ENCODE measurements around the gene CHRM4. TPM values are rescaled to one million over a fixed set of nuclear protein-coding genes. Genes with fewer than 3 reads are reported as not detected.
A peak's percentile ranks its signal among the peaks of the same experiment; 100 is the strongest.

Gene CHRM4
- total and polyA plus RNA-seq, 8 donors, result 0.08 to 0.66 (median 0.22) TPM; not detected in 1

DNA sequence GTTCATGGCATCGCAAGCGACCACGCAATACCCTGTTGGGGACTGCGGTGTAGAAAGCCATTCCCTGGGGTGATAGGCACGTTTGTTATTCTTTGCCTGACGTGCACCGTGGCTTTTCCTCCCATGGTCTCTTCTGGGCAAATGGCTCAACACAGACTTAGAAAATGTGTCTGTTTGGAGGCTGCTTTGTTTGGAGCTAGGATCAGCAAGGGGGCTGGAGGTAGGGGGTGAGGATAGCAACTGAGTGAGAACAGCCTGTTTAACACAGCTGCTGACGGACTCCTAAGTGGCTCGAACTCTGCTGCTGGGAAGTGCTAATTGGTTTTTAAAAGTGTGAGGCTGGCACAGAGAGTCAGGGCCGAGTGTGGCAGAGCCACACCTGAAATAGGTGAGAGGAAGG, 16.1 kb upstream of the CHRM4 start:
- Histone ChIP-seq H3K27me3 (no peaks in the 10 kb centered on the region), H3K4me1 (no peaks in the 10 kb centered on the region), H3K36me3 (peaks cover 0 to 21% (median 16%) of the 10 kb centered on the region in 3 donors), H3K27ac (no peak overlapping the region), H3K4me3 (no peak overlapping the region), H3K9me3 (no peaks in the 10 kb centered on the region)
- TF ChIP-seq, protein P1, sequence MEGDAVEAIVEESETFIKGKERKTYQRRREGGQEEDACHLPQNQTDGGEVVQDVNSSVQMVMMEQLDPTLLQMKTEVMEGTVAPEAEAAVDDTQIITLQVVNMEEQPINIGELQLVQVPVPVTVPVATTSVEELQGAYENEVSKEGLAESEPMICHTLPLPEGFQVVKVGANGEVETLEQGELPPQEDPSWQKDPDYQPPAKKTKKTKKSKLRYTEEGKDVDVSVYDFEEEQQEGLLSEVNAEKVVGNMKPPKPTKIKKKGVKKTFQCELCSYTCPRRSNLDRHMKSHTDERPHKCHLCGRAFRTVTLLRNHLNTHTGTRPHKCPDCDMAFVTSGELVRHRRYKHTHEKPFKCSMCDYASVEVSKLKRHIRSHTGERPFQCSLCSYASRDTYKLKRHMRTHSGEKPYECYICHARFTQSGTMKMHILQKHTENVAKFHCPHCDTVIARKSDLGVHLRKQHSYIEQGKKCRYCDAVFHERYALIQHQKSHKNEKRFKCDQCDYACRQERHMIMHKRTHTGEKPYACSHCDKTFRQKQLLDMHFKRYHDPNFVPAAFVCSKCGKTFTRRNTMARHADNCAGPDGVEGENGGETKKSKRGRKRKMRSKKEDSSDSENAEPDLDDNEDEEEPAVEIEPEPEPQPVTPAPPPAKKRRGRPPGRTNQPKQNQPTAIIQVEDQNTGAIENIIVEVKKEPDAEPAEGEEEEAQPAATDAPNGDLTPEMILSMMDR (IDR thresholded peaks at IDR 0.05), result no peak
- intact Hi-C loops (cut with DNase I), result no loop called here
- 86 to 90% methylated on average over 10 of the region's 10 CpGs for WGBS, 2 donors
- DNase-seq, result no peak
- FAIRE-seq, result no peak
- no peak for ATAC-seq

DNA sequence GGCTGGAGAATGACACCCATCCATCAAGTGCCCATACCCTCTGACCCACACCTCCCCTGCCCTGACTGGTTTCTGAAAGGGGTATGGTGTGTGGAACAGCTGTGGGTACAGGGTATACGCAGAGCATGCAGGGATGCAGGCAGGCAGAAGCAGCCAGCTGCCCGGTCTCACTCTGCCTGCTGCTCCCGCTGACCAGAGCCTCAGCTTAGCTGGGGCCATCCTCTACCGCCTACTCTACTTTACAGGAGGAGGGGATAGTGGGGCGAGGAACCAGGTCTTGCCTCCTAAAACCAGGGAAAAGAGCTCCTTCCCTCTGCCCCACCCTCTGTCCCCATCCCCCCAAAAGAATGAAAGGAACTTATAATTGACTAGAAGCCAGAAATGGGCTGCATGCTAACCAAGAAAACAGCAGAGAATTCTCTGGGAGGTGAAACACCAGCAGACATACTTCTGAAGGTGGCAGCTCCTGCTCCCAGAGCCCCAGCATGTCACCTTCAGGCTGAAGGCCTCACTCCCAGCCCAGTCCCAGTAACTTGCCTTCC, 13.0 kb upstream of the CHRM4 start:
- Histone ChIP-seq H3K9me3 (no peaks in the 10 kb centered on the region), H3K4me1 (no peaks in the 10 kb centered on the region), H3K4me3 (no peak overlapping the region), H3K27ac (no peak overlapping the region), H3K27me3 (no peaks in the 10 kb centered on the region), H3K36me3 (peaks cover 0 to 17% (median 16%) of the 10 kb centered on the region in 3 donors)
- intact Hi-C loops (cut with DNase I), result no loop called here
- FAIRE-seq, result no peak
- no peak for ATAC-seq
- TF ChIP-seq, protein P1 (IDR thresholded peaks at IDR 0.05), result no peak
- no peak for DNase-seq
- 95 to 97% methylated on average over 5 of the region's 5 CpGs for WGBS, 2 donors

DNA sequence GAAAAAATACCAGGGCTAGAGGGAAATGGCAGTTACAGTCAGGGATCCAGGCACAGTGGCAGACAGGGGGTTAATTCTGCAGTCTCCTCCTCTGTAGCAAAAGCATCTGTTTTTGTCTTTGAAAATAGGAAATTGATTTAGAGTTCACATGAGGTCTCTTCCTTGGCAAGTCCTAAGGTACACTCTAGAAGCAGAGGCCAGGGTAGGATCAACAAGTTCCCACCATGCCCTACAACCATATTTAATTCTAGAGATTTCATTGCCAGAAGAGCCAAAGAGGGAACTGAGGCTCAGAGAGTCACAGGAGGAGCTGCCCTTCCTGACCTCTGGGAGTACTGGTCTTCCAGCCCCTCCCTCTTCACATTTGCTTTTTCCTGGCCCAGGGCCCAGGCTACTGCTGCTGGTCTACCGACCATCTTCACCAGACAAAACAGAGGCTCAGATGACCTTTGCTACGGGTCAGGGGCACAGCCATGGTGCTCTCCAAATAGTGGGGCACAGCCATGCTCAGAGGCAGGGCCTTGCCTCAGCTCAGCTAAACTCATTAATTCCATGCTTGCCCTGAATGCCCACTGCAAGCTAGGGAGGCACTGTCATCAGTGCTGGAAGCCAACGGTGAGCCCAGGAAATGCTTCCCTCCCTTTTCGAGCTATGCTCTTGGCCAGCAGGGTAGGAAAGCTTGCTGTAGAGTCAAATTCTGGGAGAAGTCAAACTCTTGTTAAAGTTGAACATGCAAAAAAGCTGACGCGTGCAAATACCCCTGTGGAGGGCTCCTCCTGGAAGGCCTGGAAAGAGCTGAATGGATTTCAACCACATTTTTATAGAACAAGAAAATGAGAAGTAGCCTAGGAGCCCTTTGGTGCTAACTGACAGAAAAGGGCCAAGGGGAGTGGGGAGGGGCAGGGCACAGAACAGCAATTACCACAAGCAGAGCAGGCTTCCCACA, 11.7 kb upstream of the CHRM4 start:
- DNase-seq (no peak), FAIRE-seq (no peak), ATAC-seq (no peak)
- Histone ChIP-seq H3K27me3 (no peaks in the 10 kb centered on the region), H3K9me3 (no peaks in the 10 kb centered on the region), H3K4me1 (no peaks in the 10 kb centered on the region), H3K36me3 (peaks cover 0 to 15% (median 13%) of the 10 kb centered on the region in 3 donors), H3K27ac (no peak overlapping the region), H3K4me3 (no peak overlapping the region)
- intact Hi-C loops (cut with DNase I), result no loop called here
- TF ChIP-seq, protein P1 (IDR thresholded peaks at IDR 0.05), result no peak
- 77 to 78% methylated on average over 6 of the region's 6 CpGs for WGBS, 2 donors

DNA sequence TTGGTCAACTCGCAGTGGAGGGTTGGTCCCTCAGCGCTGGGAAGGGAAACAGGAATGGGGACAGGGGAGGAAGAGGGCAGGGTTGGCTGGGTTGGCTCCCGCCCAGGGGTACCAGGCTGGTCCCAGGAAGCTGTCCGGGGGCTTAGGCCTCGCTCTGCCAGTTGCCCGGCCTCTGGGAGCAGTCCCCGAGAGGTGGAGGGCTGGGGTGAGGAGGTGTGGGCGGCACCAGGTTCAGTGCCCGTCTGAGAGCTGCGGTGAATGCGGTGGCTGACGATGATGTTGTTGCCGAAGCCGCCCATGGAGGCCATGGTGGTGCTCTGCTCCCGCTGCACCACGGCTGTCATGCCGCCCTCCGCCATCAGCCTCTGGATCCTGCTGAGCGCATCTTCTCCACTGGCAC, 6.0 kb upstream of the CHRM4 start:
- DNase-seq (peak in 1 of 6 donors; percentile 72), ATAC-seq (no peak), FAIRE-seq (no peak)
- no peak overlapping the region for H3K27ac ChIP-seq
- no peaks in the 10 kb centered on the region for H3K27me3 ChIP-seq
- TF ChIP-seq, protein P1 (IDR thresholded peaks at IDR 0.05), result no peak
- H3K4me3 ChIP-seq, result no peak overlapping the region
- no peaks in the 10 kb centered on the region for H3K4me1 ChIP-seq
- 95 to 97% methylated on average over 14 to 19 of the region's 19 CpGs for WGBS, 2 donors
- H3K36me3 ChIP-seq, result peaks cover 0 to 9% (median 0%) of the 10 kb centered on the region in 3 donors
- intact Hi-C loops (cut with DNase I), result no loop called here
- no peaks in the 10 kb centered on the region for H3K9me3 ChIP-seq
